T-helper 22 cell (primary cell): ENCODE measurements around the gene CR1.
"Not testable (repeated sequence)": the region's sequence is repeated elsewhere in the genome, so short reads cannot be mapped to it uniquely, and the experiment has no call there.

ENCODE experiments used
- DNase-seq: peaks from one replicate; pipeline ENCODE4 v3.0.0-alpha.2; 2020; ENCODE audit warnings: low read depth

CR1 gene

GRCh38 chr1:207680590-207681388, 184.8 kb downstream of the CR1 start:
- not testable (repeated sequence) for DNase-seq

DNA sequence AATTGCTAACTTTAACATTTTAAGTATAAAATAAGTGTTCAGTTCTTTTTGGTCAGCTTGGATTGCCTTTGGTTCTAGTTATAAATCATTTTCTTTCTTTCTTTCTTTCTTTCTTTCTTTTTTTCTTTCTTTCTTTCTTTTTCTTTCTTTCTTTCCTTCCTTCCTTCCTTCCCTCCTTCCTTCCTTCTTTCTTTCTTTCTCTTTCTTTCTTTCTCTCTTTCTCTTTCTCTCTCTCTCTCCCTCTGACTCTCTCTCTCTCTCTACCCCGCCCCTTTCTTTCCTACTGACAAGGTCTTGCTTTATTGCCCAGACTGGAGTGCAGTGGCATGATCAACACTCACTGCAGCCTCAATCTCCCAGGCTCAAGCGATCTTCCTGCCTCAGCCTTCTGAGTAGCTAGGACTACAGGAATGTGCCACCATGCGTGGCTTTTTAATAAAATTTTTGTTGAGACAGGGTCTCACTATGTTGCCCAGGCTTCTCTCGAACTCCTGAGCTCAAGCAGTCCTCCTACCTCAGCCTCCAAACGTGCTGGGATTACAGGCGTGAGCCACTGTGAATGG, 187.0 kb downstream of the CR1 start:
- DNase-seq: not testable (repeated sequence)

DNA sequence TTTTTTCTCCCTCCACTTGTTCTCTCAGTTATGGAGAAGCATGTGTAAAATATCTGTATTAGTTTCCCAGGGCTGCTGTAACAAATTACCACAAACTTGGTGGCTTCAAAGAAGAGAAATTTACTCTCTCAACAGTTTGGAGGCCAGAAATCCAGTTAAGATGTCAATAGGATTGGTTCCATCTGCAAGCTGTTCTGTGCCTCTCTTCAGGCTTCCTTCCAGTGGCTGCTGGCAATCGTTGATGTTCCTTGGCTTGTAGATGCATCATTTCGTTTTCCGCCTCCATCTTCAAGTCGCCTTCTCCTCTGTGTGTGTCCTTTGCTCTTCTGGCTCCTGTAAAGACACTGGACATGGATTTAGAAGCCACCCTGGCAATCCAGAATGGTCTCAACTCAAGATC, 194.6 kb downstream of the CR1 start:
- not testable (repeated sequence) for DNase-seq

GRCh38 chr1:207691010-207691409, 195.1 kb downstream of the CR1 start:
- no peak for DNase-seq
